IgD-negative memory B cell (primary cell): ENCODE results near the gene PPCDC. TPM values are rescaled to one million over a fixed set of nuclear protein-coding genes. Genes with fewer than 3 reads are reported as not detected.

Source experiments
- H3K27ac Mint-ChIP-seq, 3 donors: one replicate each; pipeline ENCODE4 v1.8.0; 2020 to 2022; ENCODE audit warnings: mild to moderate bottlenecking in 3 of 3, mixed read lengths in 3 of 3, moderate library complexity in 1 of 3
- H3K27me3 Mint-ChIP-seq: one replicate; pipeline ENCODE4 v1.8.0; 2021; ENCODE audit warnings: mixed read lengths
- H3K36me3 Mint-ChIP-seq: one replicate; pipeline ENCODE4 v1.8.0; 2020; ENCODE audit warnings: mild to moderate bottlenecking, mixed read lengths
- H3K4me1 Mint-ChIP-seq, 3 donors: one replicate each; pipeline ENCODE4 v1.8.0; 2020 to 2022; ENCODE audit warnings: mixed read lengths in 3 of 3, mild to moderate bottlenecking in 1 of 3
- H3K4me3 Mint-ChIP-seq, 4 donors: one replicate each; pipeline ENCODE4 v1.8.0; 2020 to 2022; ENCODE audit warnings: mild to moderate bottlenecking in 4 of 4, mixed read lengths in 4 of 4, moderate library complexity in 3 of 4
- H3K9me3 Mint-ChIP-seq, 3 donors: one replicate each; pipeline ENCODE4 v1.8.0; 2020 to 2021; ENCODE audit warnings: mixed read lengths in 3 of 3, mild to moderate bottlenecking in 1 of 3
- polyA plus RNA-seq: library from polyadenylated mRNA; unstranded; fragments of 300-500 nt; fragmentation: Illumina TruSeq; gene quantifications from one replicate; pipeline ENCODE4 v1.2.3, GENCODE V29; 2021

The PPCDC gene
- polyA plus RNA-seq, 1 donor from 2014 or later, result 12.6 TPM

- H3K27me3 Mint-ChIP-seq, result peaks cover 44% of the 10 kb centered on the region
- no peaks in the 10 kb centered on the region for H3K36me3 Mint-ChIP-seq
- peak overlapping the region; percentile 34 to 88 (median 52) for H3K4me3 Mint-ChIP-seq
- H3K27ac Mint-ChIP-seq, result no peak overlapping the region
- peaks cover 0 to 8% (median 0%) of the 10 kb centered on the region in 3 donors for H3K9me3 Mint-ChIP-seq
- H3K4me1 Mint-ChIP-seq, result peaks cover 6 to 11% (median 6%) of the 10 kb centered on the region in 3 donors
Measured at GRCh38 chr15:74995779-74996765, 27.3 kb upstream of the PPCDC start.

GRCh38 chr15:74997141-74997540 is 26.2 kb upstream of the PPCDC start:
- H3K27ac Mint-ChIP-seq, result peak overlapping the region in 1 of 3 donors; percentile 6
- peaks cover 44% of the 10 kb centered on the region for H3K27me3 Mint-ChIP-seq
- peaks cover 6 to 11% (median 6%) of the 10 kb centered on the region in 3 donors for H3K4me1 Mint-ChIP-seq
- peaks cover 0 to 8% (median 0%) of the 10 kb centered on the region in 3 donors for H3K9me3 Mint-ChIP-seq
- H3K36me3 Mint-ChIP-seq, result no peaks in the 10 kb centered on the region
- no peak overlapping the region for H3K4me3 Mint-ChIP-seq

DNA sequence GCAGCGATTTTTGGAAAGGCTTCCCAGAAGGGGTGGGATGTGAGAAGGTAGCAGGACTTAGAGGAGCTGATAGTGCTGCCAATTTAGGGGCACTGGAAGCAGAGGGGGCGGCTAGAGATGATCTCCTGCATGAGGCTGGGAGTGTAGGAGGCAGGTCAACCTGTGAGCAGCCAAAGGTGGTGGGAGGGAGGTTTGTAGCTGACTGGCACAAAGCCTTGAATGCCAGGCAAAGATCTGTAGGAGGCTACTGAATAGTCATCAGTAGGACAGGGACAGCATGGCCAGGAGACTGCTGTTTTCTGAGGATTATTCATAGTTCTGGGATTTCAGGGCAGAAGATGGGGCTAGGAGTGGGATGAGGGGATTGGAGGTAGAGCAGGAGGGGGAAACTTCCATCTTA is 25.8 kb upstream of the PPCDC start:
- Mint-ChIP-seq H3K27me3 (peaks cover 44% of the 10 kb centered on the region), H3K27ac (peak overlapping the region in 1 of 3 donors; percentile 6), H3K4me1 (peaks cover 6 to 14% (median 6%) of the 10 kb centered on the region in 3 donors), H3K4me3 (peak overlapping the region in 2 of 4 donors; percentile 1 to 17), H3K9me3 (peaks cover 0 to 8% (median 0%) of the 10 kb centered on the region in 3 donors), H3K36me3 (no peaks in the 10 kb centered on the region)

DNA sequence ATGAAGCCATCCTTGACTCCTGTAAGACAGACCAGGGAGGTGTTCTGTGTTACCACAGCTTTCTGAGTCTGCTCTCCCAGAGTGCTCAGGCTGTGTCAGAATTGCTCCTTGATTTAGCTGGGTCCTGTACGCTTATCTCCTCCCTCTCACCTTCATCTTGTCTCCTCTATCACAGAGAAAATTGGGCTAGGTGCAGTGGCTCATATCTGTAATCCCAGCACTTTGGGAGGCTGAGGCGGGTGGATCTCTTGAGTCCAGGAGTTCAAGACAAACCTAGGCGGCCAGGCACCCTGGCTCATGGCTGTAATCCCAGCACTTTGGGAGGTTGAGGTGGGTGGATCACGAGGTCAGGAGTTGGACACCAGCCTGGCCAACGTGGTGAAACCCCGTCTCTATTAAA is 22.1 kb upstream of the PPCDC start:
- Mint-ChIP-seq H3K4me1 (peaks cover 3 to 14% (median 3%) of the 10 kb centered on the region in 3 donors), H3K4me3 (no peak overlapping the region), H3K27ac (no peak overlapping the region), H3K36me3 (no peaks in the 10 kb centered on the region), H3K27me3 (peaks cover 43% of the 10 kb centered on the region), H3K9me3 (peaks cover 0 to 6% (median 0%) of the 10 kb centered on the region in 3 donors)

GRCh38 chr15:75002398-75002797 is 21.0 kb upstream of the PPCDC start:
- H3K36me3 Mint-ChIP-seq, result no peaks in the 10 kb centered on the region
- H3K9me3 Mint-ChIP-seq, result peaks cover 0 to 6% (median 0%) of the 10 kb centered on the region in 3 donors
- H3K27me3 Mint-ChIP-seq, result peaks cover 42% of the 10 kb centered on the region
- H3K27ac Mint-ChIP-seq, result no peak overlapping the region
- peaks cover 5 to 7% (median 6%) of the 10 kb centered on the region in 3 donors for H3K4me1 Mint-ChIP-seq
- H3K4me3 Mint-ChIP-seq, result no peak overlapping the region

- Mint-ChIP-seq H3K36me3 (no peaks in the 10 kb centered on the region), H3K4me3 (peak overlapping the region; percentile 13 to 80 (median 57)), H3K4me1 (peaks cover 19 to 32% (median 27%) of the 10 kb centered on the region in 3 donors), H3K27ac (peak overlapping the region in 2 of 3 donors; percentile 37 to 46), H3K9me3 (no peaks in the 10 kb centered on the region), H3K27me3 (peaks cover 27% of the 10 kb centered on the region)
Measured at GRCh38 chr15:75007216-75007615, 16.2 kb upstream of the PPCDC start.

- Mint-ChIP-seq H3K9me3 (no peaks in the 10 kb centered on the region), H3K27ac (peak overlapping the region; percentile 45 to 89 (median 46)), H3K36me3 (no peaks in the 10 kb centered on the region), H3K4me3 (peak overlapping the region; percentile 13 to 88 (median 68)), H3K4me1 (peaks cover 19 to 32% (median 23%) of the 10 kb centered on the region in 3 donors), H3K27me3 (peaks cover 30% of the 10 kb centered on the region)
Measured at GRCh38 chr15:75008221-75008625, 15.2 kb upstream of the PPCDC start.

DNA sequence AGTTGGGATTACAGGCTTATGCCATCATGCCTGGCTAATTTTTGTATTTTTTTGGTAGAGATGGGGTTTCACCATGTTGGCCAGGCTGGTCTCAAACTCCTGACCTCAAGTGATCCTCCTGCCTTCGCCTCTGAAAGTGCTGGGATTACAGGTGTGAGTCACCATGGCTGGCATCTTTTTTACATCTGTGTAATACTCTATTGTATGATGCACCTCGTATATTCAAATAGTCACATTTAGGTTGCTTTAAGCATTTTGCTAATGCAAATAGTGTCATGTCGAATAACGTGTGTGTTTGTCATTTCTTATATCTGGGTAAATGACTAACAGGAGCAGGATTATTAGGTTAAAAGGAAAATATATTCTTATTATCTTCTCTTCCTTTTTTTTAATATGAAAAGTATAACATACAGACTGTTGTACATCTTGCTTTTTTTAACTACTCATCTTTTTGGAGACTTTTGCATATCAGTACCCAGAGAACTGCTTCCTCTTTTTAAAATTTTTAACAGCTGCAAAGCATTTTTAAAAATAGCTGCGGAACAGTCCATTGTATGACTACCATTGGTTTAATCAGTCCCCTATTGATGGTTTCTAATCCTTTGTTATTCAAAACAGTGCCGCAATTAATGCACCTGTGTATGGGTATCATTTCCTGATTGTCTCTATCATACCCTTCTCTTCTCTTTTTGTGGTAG is 14.6 kb upstream of the PPCDC start:
- Mint-ChIP-seq H3K9me3 (no peaks in the 10 kb centered on the region), H3K27ac (peak overlapping the region; percentile 45 to 89 (median 46)), H3K27me3 (peaks cover 28% of the 10 kb centered on the region), H3K36me3 (no peaks in the 10 kb centered on the region), H3K4me3 (peak overlapping the region; percentile 13 to 88 (median 59)), H3K4me1 (peaks cover 19 to 32% (median 23%) of the 10 kb centered on the region in 3 donors)

DNA sequence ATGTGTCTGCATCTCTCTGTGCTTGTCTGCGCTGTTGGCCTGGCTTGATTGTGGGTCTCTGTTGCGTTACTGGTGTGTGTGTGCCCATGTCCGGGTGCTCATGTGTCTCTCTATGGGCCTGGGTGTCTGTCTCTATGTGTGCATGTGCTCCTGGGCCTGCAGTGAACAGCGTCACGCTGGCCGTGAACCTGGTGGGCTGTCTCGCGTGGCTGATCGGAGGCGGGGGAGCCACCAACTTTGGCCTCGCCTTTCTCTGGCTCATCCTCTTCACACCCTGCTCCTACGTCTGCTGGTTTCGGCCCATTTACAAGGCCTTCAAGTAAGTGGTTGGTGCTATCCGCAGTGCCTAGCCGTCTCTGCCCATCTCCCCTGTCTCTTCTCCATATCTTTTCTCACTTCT is 7.0 kb upstream of the PPCDC start:
- Mint-ChIP-seq H3K27ac (no peak overlapping the region), H3K36me3 (no peaks in the 10 kb centered on the region), H3K4me1 (no peaks in the 10 kb centered on the region), H3K9me3 (no peaks in the 10 kb centered on the region), H3K4me3 (no peak overlapping the region), H3K27me3 (peaks cover 37% of the 10 kb centered on the region)

- peak overlapping the region in 1 of 3 donors; percentile 63 for H3K27ac Mint-ChIP-seq
- H3K4me1 Mint-ChIP-seq, result peaks cover 6 to 12% (median 9%) of the 10 kb centered on the region in 3 donors
- no peak overlapping the region for H3K4me3 Mint-ChIP-seq
- H3K9me3 Mint-ChIP-seq, result no peaks in the 10 kb centered on the region
- peaks cover 26% of the 10 kb centered on the region for H3K27me3 Mint-ChIP-seq
- H3K36me3 Mint-ChIP-seq, result no peaks in the 10 kb centered on the region
Measured at GRCh38 chr15:75019916-75020315, 3.5 kb upstream of the PPCDC start.

DNA sequence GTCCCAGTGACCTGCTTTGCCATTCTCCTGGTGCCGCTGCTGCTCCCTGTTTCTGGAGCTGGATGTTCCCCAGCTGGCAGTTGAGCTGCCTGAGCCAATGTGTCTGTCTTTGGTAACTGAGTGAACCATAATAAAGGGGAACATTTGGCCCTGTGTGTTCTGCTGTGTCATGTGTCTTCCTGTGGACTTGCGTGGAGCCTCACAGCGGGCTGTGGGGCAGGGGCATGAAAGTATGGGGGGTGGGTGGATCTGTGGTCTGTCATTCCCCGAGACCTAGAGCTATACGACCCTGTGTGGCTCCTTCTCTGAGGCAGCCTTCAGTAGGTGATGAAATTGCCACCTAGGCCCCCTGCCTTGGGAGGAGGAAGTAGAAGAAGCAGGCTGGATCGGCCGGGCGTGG is 2.0 kb upstream of the PPCDC start:
- Mint-ChIP-seq H3K27me3 (peaks cover 19% of the 10 kb centered on the region), H3K4me3 (peak overlapping the region in 2 of 4 donors; percentile 33 to 54), H3K9me3 (no peaks in the 10 kb centered on the region), H3K4me1 (peaks cover 14 to 18% (median 17%) of the 10 kb centered on the region in 3 donors), H3K27ac (peak overlapping the region in 2 of 3 donors; percentile 7 to 74), H3K36me3 (no peaks in the 10 kb centered on the region)

GRCh38 chr15:75022783-75023180 is 608 bp upstream of the PPCDC start:
- peaks cover 14 to 20% (median 18%) of the 10 kb centered on the region in 3 donors for H3K4me1 Mint-ChIP-seq
- H3K36me3 Mint-ChIP-seq, result peaks cover 2% of the 10 kb centered on the region
- H3K4me3 Mint-ChIP-seq, result peak overlapping the region in 3 of 4 donors; percentile 88 to 99 (median 95)
- H3K9me3 Mint-ChIP-seq, result no peaks in the 10 kb centered on the region
- H3K27me3 Mint-ChIP-seq, result peaks cover 11% of the 10 kb centered on the region
- peak overlapping the region in 1 of 3 donors; percentile 77 for H3K27ac Mint-ChIP-seq

DNA sequence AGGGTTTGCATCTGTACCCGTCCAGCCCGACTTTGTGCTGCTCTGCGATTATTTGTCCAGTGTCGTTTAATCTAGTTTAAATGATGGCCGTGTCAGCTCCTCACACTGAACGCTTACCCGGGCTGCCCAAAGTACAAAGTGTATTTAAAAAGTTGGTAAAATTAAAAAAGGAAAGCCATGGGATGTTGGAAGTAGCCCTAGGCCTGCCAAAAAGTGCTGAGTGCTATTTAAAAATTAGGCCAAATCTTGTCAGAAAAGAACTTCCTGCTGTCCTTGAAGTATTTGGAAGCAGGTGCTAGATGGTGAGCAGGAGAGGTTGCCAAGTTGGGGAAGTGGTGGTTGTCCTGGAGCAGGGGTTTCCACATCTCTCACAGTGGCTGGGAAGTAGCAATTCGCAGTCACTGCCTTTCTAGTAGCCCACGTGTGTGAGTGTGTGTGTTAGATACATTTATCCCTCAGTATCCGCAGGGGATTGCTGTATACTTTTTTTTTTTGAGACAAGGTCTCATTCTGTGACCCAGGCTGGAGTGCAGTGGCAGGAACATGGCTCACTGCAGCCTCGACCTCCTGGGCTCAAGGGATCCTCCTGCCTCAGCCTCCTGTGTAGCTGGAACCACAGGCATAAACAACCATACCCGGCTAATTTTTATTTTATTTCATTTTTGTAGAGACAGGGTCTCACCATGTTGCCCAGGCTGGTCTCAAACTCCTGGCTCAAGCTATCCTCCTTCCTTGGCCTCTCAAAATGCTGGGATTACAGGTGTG is 664 bp downstream of the PPCDC start:
- peaks cover 2% of the 10 kb centered on the region for H3K36me3 Mint-ChIP-seq
- no peaks in the 10 kb centered on the region for H3K9me3 Mint-ChIP-seq
- peaks cover 2% of the 10 kb centered on the region for H3K27me3 Mint-ChIP-seq
- peaks cover 14 to 20% (median 19%) of the 10 kb centered on the region in 3 donors for H3K4me1 Mint-ChIP-seq
- peak overlapping the region; percentile 59 to 93 (median 77) for H3K27ac Mint-ChIP-seq
- H3K4me3 Mint-ChIP-seq, result peak overlapping the region; percentile 88 to 99 (median 96)

- Mint-ChIP-seq H3K4me3 (peak overlapping the region; percentile 28 to 98 (median 86)), H3K9me3 (no peaks in the 10 kb centered on the region), H3K27ac (peak overlapping the region in 2 of 3 donors; percentile 10 to 20), H3K27me3 (no peaks in the 10 kb centered on the region), H3K4me1 (peaks cover 19 to 24% (median 24%) of the 10 kb centered on the region in 3 donors), H3K36me3 (peaks cover 4% of the 10 kb centered on the region)
Measured at GRCh38 chr15:75025107-75025506, 1.7 kb downstream of the PPCDC start.
